Right cardiac atrium (tissue), 5 donors: ENCODE measurements around the gene GPN2. TPM values are rescaled to one million over a fixed set of nuclear protein-coding genes. Genes with fewer than 3 reads are reported as not detected.

ENCODE experiments used
- ATAC-seq, 2 donors: fragments of 200-7000 bp; cut with Tn5 transposase; one replicate each; pipeline versions ENCODE4 v1.8.0 to v1.9.1; 2020; ENCODE audit warnings: moderate library complexity in 2 of 2, mild to moderate bottlenecking in 1 of 2
- DNase-seq, 3 donors: peaks; one replicate each; pipeline ENCODE4 v3.0.0-alpha.2; 2020
- H3K27ac ChIP-seq: one replicate; pipeline ENCODE4 v1.5.1; 2013; ENCODE audit warnings: mild to moderate bottlenecking, low read length, control low read depth, moderate library complexity
- H3K27me3 ChIP-seq: one replicate; pipeline ENCODE4 v1.6.1; 2013; ENCODE audit not compliant: control insufficient read depth, insufficient read depth
- H3K4me1 ChIP-seq: one replicate; pipeline ENCODE4 v1.6.1; 2013; ENCODE audit warnings: low read length; ENCODE audit not compliant: control insufficient read depth, insufficient read depth
- H3K4me3 ChIP-seq: one replicate; pipeline ENCODE4 v1.5.1; 2013; ENCODE audit warnings: low read length, control low read depth
- H3K9me3 ChIP-seq: one replicate; pipeline ENCODE4 v1.6.1; 2013; ENCODE audit warnings: low read length; ENCODE audit not compliant: control insufficient read depth
- WGBS: extraction: QIAGEN DNeasy Blood & Tissue Kit; methylation state at CpG from one replicate; pipeline ENCODE4 v1.1.7; 2013; 5-methylcytosine and 5-hydroxymethylcytosine counted together
- intact Hi-C, 4 donors: fragments of 100-400 bp; cut with DNase I; formaldehyde crosslinking; loops; one replicate each; pipeline versions ENCODE4 v1.11.0 to v1.14.0; 2022 to 2023
- polyA plus RNA-seq: library from polyadenylated mRNA; stranded (reverse); fragments of 200-250 nt; gene quantifications from one replicate; pipeline ENCODE4 v1.2.3, GENCODE V29; 2013
- total RNA-seq, 4 donors: library from RNA; stranded (reverse); fragmentation: NEBNext Ultra II Directional; extraction: Animal tissue kit (Norgen Biotek cat#: 25700); gene quantifications; one replicate each; pipeline ENCODE4 v1.2.1, GENCODE V29; 2021
- donor health status: healthy with polysubstance abuse.
- donor health status: DM: no; HTN: yes; CAD: no.
- donor health status: DM: no; HTN: no; CAD: no.
- donor health status: DM: no; HTN: yes; CAD: no; lungs with severe emphysema.
- donor health status: DM: yes; HTN: yes; CAD: no.

GPN2 gene
- total and polyA plus RNA-seq, 5 donors, result 10.4 to 18.4 (median 14.9) TPM

- no peaks in the 10 kb centered on the region for H3K9me3 ChIP-seq
- peaks cover 5% of the 10 kb centered on the region for H3K4me1 ChIP-seq
- no peak for ATAC-seq
- H3K27ac ChIP-seq, result peak overlapping the region; percentile 53
- no peak overlapping the region for H3K4me3 ChIP-seq
- intact Hi-C loops, result no loop called here
- WGBS, result 79% methylated on average over 6 of the region's 6 CpGs
- no peaks in the 10 kb centered on the region for H3K27me3 ChIP-seq
- no peak for DNase-seq
These were observed 60.7 kb downstream of the GPN2 start for GRCh38 chr1:26829184-26829911.

GRCh38 chr1:26828411-26828991 lies 61.6 kb downstream of the GPN2 start:
- DNase-seq (peak in 2 of 3 donors; percentile 70 to 74), ATAC-seq (peak; percentile 36 to 38)
- Histone ChIP-seq H3K27ac (peak overlapping the region; percentile 53), H3K27me3 (no peaks in the 10 kb centered on the region), H3K9me3 (no peaks in the 10 kb centered on the region), H3K4me3 (no peak overlapping the region), H3K4me1 (peaks cover 5% of the 10 kb centered on the region)
- WGBS, result 29% methylated on average over 4 of the region's 4 CpGs
- intact Hi-C loops, result no loop called here

- no peak for ATAC-seq
- no peaks in the 10 kb centered on the region for H3K9me3 ChIP-seq
- intact Hi-C loops, result no loop called here
- peak overlapping the region; percentile 99 for H3K4me3 ChIP-seq
- peaks cover 5% of the 10 kb centered on the region for H3K4me1 ChIP-seq
- H3K27me3 ChIP-seq, result no peaks in the 10 kb centered on the region
- peak overlapping the region; percentile 1 for H3K27ac ChIP-seq
- WGBS, result 21% methylated on average over 11 of the region's 11 CpGs
- DNase-seq, result no peak
These were observed 62.4 kb downstream of the GPN2 start for GRCh38 chr1:26827663-26828062.

GRCh38 chr1:26827106-26827604 lies 62.9 kb downstream of the GPN2 start:
- DNase-seq (peak in 1 of 3 donors; percentile 63), ATAC-seq (peak in 1 of 2 donors; percentile 8)
- Histone ChIP-seq H3K9me3 (no peaks in the 10 kb centered on the region), H3K27ac (peak overlapping the region; percentile 1), H3K27me3 (no peaks in the 10 kb centered on the region), H3K4me1 (peaks cover 5% of the 10 kb centered on the region), H3K4me3 (peak overlapping the region; percentile 99)
- intact Hi-C loops, result no loop called here
- 3% methylated on average over 17 of the region's 17 CpGs for WGBS

- under 1% methylated on average over 107 of the region's 107 CpGs for WGBS
- H3K9me3 ChIP-seq, result no peaks in the 10 kb centered on the region
- H3K27ac ChIP-seq, result peak within 1 kb of the TSS; percentile 87
- intact Hi-C loops, result no loop called here
- peak; percentile 79 to 85 for ATAC-seq
- peak within 1 kb of the TSS; percentile 99 for H3K4me3 ChIP-seq
- peak; percentile 70 to 91 (median 90) for DNase-seq
- H3K4me1 ChIP-seq, result peaks cover 5% of the 10 kb centered on the region
- no peaks in the 10 kb centered on the region for H3K27me3 ChIP-seq
These were observed 63.6 kb downstream of the GPN2 start, which contains the start of gene ZDHHC18 for GRCh38 chr1:26826261-26827105. ZDHHC18 (plus strand) TSS chr1:26826688; CDS start chr1:26826805, 117 bp downstream.

Other genes with a start within 250 kb of the GPN2 start
- 10 to 100 TPM; 33.1 to 45.3 (median 40.0) TPM for gene ARID1A, start 194.3 kb downstream of the GPN2 start, total RNA-seq
- gene ARID1A, start 194.3 kb downstream of the GPN2 start, polyA plus RNA-seq, result 15.7 TPM
- gene PIGV, start 102.3 kb downstream of the GPN2 start, total RNA-seq, result 1 to 10 TPM; 5.2 to 7.3 (median 5.9) TPM
- gene PIGV, start 102.3 kb downstream of the GPN2 start, polyA plus RNA-seq, result 3.9 TPM
- 10 to 100 TPM; 11.8 to 14.4 (median 13.5) TPM for gene ZDHHC18, start 63.6 kb downstream of the GPN2 start, total RNA-seq
- 12.3 TPM for gene ZDHHC18, start 63.6 kb downstream of the GPN2 start, polyA plus RNA-seq
- gene SFN, start 27.1 kb downstream of the GPN2 start, total RNA-seq, result under 1 TPM in 2 of 4 donors, not detected in 2; 0.23 to 0.24 TPM
- 0.20 TPM for gene SFN, start 27.1 kb downstream of the GPN2 start, polyA plus RNA-seq
- 10 to 100 TPM in 2 of 4 donors, 1 to 10 TPM in 2; 7.9 to 11.7 (median 9.8) TPM for gene GPATCH3, start 10.2 kb upstream of the GPN2 start, total RNA-seq
- gene GPATCH3, start 10.2 kb upstream of the GPN2 start, polyA plus RNA-seq, result 6.0 TPM
- 1 to 10 TPM; 4.2 to 9.6 (median 6.4) TPM for gene NR0B2, start 23.7 kb upstream of the GPN2 start, total RNA-seq
- 9.6 TPM for gene NR0B2, start 23.7 kb upstream of the GPN2 start, polyA plus RNA-seq
- gene NUDC, start 31.5 kb upstream of the GPN2 start, total RNA-seq, result 10 to 100 TPM; 71.7 to 89.1 (median 76.4) TPM
- 83.0 TPM for gene NUDC, start 31.5 kb upstream of the GPN2 start, polyA plus RNA-seq
- gene KDF1, start 70.2 kb upstream of the GPN2 start, total RNA-seq, result 1 to 10 TPM in 1 of 4 donors, under 1 TPM in 3; 0.19 to 1.2 (median 0.88) TPM
- gene KDF1, start 70.2 kb upstream of the GPN2 start, polyA plus RNA-seq, result 0.54 TPM
- gene TRNP1, start 103.4 kb upstream of the GPN2 start, total RNA-seq, result 10 to 100 TPM; 45.9 to 52.4 (median 49.1) TPM
- gene TRNP1, start 103.4 kb upstream of the GPN2 start, polyA plus RNA-seq, result 64.6 TPM
- 10 to 100 TPM; 27.5 to 32.4 (median 30.7) TPM for gene TENT5B, start 122.6 kb upstream of the GPN2 start, total RNA-seq
- 28.6 TPM for gene TENT5B, start 122.6 kb upstream of the GPN2 start, polyA plus RNA-seq